PFSK-1 (cell line): Measurements from ENCODE around the gene C1orf52.

Source experiments
- FOXP2 ChIP-seq: optimal IDR thresholded peaks from 2 replicates; pipeline ENCODE3; 2011; ENCODE audit warnings: borderline replicate concordance, control low read depth, inconsistent platforms; ENCODE audit not compliant: insufficient read depth; ENCODE audit errors: extremely low read length, extremely low read depth
- POLR2AphosphoS5 ChIP-seq: IDR thresholded peaks from 2 replicates; pipeline ENCODE4 v1.6.1; 2012; ENCODE audit warnings: low read depth, mild to moderate bottlenecking, control low read depth, low read length, moderate library complexity
- SIN3A ChIP-seq: IDR thresholded peaks from 2 replicates; pipeline ENCODE4 v1.6.1; 2012; ENCODE audit warnings: mild to moderate bottlenecking, low read length, moderate library complexity, borderline replicate concordance; ENCODE audit not compliant: insufficient read depth
- TAF1 ChIP-seq: IDR thresholded peaks from 2 replicates; pipeline ENCODE4 v1.6.1; 2012; ENCODE audit warnings: low read length, control low read depth, borderline replicate concordance; ENCODE audit not compliant: insufficient read depth
- TF ChIP-seq, protein P1 (sequence below), 2 experiments: IDR thresholded peaks; 2 replicates each; pipeline versions ENCODE4 v1.6.1 to v1.8.0; 2011 to 2012; ENCODE audit warnings: low read depth in 2 of 2, low read length in 2 of 2, control low read depth in 1 of 2, inconsistent platforms in 1 of 2, mild to moderate bottlenecking in 1 of 2, moderate library complexity in 1 of 2; ENCODE audit not compliant: insufficient read depth in 1 of 2

The C1orf52 gene

DNA sequence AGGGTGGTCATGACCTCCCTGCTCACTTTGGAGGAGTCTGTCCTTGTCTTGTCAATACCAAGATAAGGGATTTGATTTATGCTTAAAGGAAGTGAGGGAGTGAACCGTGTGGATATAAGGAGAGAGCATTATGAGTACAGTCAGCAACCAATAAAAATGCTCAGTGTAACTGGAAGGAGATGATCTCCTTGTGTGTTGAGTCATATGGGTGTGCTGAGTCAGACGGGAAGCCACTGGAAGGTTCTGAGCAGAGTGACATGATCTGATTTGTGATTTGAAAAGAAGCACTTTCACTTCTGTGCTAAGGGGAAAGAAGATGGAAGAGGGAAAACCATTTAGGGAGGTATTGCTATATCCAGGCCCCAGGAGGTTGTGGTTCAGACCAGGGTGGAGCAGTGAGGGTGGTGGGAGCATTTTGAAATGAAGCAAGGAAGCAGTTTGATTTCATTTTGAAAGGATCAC is 19.4 kb upstream of the C1orf52 start:
- TF ChIP-seq POLR2AphosphoS5: peak; percentile 37; the same call in 1 of the 2 replicates
- peak; percentile 53; the same call in 1 of the 2 replicates for TF ChIP-seq SIN3A
- peak; percentile 23; the same call in 1 of the 2 replicates for TF ChIP-seq TAF1
- no peak for TF ChIP-seq FOXP2
- TF ChIP-seq, protein P1, sequence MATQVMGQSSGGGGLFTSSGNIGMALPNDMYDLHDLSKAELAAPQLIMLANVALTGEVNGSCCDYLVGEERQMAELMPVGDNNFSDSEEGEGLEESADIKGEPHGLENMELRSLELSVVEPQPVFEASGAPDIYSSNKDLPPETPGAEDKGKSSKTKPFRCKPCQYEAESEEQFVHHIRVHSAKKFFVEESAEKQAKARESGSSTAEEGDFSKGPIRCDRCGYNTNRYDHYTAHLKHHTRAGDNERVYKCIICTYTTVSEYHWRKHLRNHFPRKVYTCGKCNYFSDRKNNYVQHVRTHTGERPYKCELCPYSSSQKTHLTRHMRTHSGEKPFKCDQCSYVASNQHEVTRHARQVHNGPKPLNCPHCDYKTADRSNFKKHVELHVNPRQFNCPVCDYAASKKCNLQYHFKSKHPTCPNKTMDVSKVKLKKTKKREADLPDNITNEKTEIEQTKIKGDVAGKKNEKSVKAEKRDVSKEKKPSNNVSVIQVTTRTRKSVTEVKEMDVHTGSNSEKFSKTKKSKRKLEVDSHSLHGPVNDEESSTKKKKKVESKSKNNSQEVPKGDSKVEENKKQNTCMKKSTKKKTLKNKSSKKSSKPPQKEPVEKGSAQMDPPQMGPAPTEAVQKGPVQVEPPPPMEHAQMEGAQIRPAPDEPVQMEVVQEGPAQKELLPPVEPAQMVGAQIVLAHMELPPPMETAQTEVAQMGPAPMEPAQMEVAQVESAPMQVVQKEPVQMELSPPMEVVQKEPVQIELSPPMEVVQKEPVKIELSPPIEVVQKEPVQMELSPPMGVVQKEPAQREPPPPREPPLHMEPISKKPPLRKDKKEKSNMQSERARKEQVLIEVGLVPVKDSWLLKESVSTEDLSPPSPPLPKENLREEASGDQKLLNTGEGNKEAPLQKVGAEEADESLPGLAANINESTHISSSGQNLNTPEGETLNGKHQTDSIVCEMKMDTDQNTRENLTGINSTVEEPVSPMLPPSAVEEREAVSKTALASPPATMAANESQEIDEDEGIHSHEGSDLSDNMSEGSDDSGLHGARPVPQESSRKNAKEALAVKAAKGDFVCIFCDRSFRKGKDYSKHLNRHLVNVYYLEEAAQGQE (IDR thresholded peaks at IDR 0.05; ENCODE audit: insufficient read depth in 1 of 2, low read depth in 2 of 2, low read length in 2 of 2): no peak

DNA sequence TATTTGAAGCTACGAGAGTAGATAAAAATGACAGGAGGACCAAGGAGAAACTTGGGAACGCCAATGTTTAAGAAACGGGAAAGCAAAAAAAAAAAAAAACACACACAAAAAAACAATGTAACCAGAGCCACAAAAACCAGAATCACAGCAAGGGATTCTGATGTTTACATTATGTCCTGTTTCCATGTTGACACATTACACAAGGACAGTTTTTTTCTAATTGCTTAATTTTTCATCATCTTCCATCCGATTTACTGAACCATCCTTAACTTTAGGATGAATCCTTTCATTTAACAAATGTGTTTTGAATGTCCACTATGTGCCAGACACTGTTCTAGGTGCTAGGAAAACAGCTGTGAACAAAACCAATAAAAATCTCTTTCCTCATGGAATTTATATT is 18.3 kb upstream of the C1orf52 start:
- TF ChIP-seq, protein P1 (IDR thresholded peaks at IDR 0.05; ENCODE audit: insufficient read depth in 1 of 2, low read depth in 2 of 2, low read length in 2 of 2): no peak
- no peak for TF ChIP-seq FOXP2
- no peak for TF ChIP-seq SIN3A
- no peak for TF ChIP-seq POLR2AphosphoS5
- no peak for TF ChIP-seq TAF1

DNA sequence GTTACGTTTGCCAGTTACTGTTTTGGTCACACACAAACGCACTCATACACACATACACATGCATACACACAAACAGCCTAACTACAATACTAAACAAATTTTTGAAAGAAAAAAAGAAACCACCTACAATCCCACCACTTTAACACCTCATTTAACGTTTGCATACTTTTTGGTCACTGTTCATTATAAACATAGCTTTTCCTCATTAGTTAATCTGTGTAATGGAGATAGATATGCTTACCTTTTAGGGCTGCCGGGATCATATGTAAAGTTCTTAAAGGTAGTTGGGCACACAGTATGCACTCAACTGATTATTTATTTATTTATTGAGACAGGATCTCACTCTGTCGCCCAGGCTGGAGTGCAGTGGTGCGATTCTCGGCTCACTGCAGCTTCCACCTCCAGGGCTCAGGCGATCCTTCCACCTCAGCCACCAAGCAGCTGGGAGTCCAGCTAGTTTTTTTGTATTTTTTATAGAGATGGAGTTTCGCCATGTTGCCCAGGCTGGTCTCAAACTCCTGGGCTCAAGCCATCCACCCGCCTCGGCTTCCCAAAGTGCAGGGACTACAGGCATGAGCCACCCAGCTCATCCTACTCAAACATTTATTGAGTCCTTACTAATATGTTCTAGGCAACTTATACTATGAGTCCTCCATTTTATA is 17.6 kb upstream of the C1orf52 start:
- TF ChIP-seq TAF1 (no peak), SIN3A (no peak), FOXP2 (no peak)

DNA sequence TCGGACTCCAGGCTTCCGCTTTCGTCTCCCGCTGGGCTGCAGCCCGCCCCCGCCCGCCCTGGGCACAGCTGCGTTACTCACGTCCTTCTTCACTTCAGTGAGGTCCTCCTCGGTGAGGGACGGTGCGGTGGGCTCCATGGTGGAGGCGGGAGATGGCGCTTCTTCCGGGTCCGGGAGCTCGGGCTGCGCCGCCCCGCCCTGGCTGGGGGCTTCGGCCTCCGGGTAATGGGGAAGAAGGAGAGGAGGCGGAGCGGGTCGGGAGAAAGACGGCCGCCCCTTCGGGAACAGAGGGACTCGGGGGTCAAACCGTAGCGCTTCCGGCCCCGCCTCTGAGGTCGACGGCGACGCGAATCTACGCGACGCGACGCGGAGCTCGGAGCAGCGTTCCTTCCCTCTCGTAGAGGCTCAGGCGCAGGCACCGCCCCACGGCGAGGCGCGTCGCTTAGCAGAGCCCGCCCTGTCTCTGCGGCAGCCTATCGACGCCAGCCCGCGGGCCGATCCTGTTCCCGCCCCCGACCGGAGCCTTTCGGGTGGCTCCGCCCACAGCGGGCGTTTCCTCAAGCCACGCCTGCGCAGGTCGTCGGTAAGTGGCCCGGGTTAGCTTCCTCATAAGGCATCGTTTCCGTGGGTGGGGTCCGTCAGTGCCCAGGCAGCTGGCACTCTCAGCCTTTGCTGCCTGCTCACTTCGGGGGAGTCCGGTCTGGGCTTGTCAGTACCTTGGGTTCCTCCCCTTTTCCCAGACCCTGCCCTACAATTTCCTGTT is 16.9 kb upstream of the C1orf52 start, which contains the start of gene BCL10:
BCL10 (minus strand) TSS at position 418 of the 763 bp plus-strand sequence; CDS start at position 138, 280 bp downstream.
- peak; percentile 85 for TF ChIP-seq POLR2AphosphoS5
- peak; percentile 33; the same call in 1 of the 2 replicates for TF ChIP-seq SIN3A
- TF ChIP-seq, protein P1 (IDR thresholded peaks at IDR 0.05; ENCODE audit: insufficient read depth in 1 of 2, low read depth in 2 of 2, low read length in 2 of 2): no peak
- no peak; the same call in 1 of the 2 replicates for TF ChIP-seq TAF1
- peak; percentile 92 for TF ChIP-seq FOXP2

DNA sequence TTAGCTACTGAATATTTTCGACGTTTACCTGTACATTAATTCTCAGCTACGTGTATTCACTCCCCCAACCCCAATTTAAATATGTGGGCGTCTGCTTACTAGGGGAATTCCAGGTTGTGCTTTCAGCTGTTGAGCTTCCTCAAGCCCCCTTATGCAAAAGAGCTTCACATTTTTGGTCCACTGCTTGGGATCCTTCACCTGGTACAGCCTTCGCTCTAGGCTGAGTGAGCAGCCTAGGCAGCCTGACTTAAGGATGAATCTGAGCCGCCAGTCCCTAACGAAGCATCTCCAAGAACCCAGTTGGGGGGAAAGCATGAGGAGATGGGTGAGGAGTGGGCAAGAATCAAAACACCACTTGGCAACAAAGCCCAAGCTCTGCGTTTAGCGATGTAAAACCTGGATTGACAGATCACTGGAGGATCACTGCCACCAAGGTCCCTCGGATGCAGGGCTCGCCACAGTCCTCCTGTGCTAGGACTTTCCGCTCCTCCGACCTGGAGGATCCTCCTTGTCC is 16.3 kb upstream of the C1orf52 start:
- no peak for TF ChIP-seq SIN3A
- no peak for TF ChIP-seq FOXP2
